ENCODE measurements around the gene CCDC57. TPM values are rescaled to one million over a fixed set of nuclear protein-coding genes. Genes with fewer than 3 reads are reported as not detected.

The CCDC57 gene
- polyA plus RNA-seq, 1 donor (not counting 4 experiments of a cell fraction or from before 2014, with no cell fraction given) = 19.2 TPM

DNA sequence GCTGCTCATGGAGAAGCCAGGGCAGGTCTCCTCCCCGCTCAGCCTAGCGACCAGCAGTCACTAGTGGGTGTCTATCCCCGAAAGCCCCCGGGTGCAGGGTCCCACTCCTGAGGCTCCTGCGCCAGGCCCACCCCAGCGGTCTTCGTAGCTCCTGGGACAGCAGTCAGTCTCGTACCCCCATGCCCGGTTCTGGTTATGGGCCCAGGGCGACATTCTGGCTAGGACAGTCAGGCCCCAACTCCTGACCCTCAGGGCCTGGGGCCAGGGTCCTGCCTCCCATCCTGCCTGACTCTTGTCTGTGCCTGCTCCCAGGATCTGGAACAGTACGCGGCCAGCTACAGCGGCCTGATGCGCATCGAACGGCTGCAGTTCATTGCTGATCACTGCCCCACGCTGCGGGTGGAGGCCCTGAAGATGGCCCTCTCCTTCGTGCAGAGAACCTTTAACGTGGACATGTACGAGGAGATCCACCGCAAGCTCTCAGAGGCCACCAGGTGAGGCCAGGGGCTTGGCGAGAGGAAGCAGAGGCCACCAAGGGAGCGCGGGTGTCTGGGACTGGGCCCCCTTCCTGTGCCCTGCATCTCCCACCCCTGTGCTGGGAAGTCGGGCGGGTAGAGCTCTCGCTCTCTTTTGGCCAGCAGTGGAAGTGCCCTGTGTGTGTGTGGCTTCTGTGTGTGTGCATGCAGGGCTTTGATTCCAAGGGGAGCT, 158.9 kb downstream of the CCDC57 start:
- H3K27ac ChIP-seq (ENCODE audit: control insufficient read depth, insufficient read depth, low read length) = no peak overlapping the region
- no peaks in the 10 kb centered on the region for H3K27me3 ChIP-seq (ENCODE audit: control insufficient read depth, extremely low read depth, insufficient read depth, low read length)
- H3K4me3 ChIP-seq (ENCODE audit: control insufficient read depth in 2 of 3, extremely low read depth in 1 of 3, insufficient read depth in 2 of 3, low read depth in 1 of 3, low read length in 3 of 3) = no peak overlapping the region
- H3K9ac ChIP-seq (ENCODE audit: control insufficient read depth, extremely low read depth, insufficient read depth, low read length) = no peak overlapping the region
- H3K36me3 ChIP-seq (ENCODE audit: control insufficient read depth in 2 of 2, extremely low read depth in 1 of 2, insufficient read depth in 2 of 2, low read length in 2 of 2) = peaks cover 24 to 30% of the 10 kb centered on the region in 2 experiments
- no peaks in the 10 kb centered on the region for H3K9me1 ChIP-seq (ENCODE audit: control insufficient read depth, extremely low read depth, insufficient read depth, low read length)
- no peaks in the 10 kb centered on the region for H4K20me1 ChIP-seq (ENCODE audit: control insufficient read depth, extremely low read depth, insufficient read depth, low read length)
- no peak for DNase-seq (ENCODE audit: low read depth, low spot score)
- TF ChIP-seq EZH2 (IDR thresholded peaks at IDR 0.05; ENCODE audit: low read length) = no peak
- TF ChIP-seq, protein P1, sequence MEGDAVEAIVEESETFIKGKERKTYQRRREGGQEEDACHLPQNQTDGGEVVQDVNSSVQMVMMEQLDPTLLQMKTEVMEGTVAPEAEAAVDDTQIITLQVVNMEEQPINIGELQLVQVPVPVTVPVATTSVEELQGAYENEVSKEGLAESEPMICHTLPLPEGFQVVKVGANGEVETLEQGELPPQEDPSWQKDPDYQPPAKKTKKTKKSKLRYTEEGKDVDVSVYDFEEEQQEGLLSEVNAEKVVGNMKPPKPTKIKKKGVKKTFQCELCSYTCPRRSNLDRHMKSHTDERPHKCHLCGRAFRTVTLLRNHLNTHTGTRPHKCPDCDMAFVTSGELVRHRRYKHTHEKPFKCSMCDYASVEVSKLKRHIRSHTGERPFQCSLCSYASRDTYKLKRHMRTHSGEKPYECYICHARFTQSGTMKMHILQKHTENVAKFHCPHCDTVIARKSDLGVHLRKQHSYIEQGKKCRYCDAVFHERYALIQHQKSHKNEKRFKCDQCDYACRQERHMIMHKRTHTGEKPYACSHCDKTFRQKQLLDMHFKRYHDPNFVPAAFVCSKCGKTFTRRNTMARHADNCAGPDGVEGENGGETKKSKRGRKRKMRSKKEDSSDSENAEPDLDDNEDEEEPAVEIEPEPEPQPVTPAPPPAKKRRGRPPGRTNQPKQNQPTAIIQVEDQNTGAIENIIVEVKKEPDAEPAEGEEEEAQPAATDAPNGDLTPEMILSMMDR (optimal IDR thresholded peaks at IDR 0.05 in 1 of 3, IDR thresholded peaks at IDR 0.05 in 1 of 3, conservative IDR thresholded peaks at IDR 0.05 in 1 of 3; ENCODE audit: extremely low read depth in 1 of 3, insufficient read depth in 2 of 3, low read length in 3 of 3) = no peak
- H3K4me2 ChIP-seq (ENCODE audit: control insufficient read depth, extremely low read depth, insufficient read depth, low read depth, low read length) = no peak overlapping the region
- no peak for FAIRE-seq
- dilution Hi-C loops (cut with MboI; ENCODE audit: extremely low pct_ligation_motif_present, low sequenced_read_pairs) = no loop called here
- no peak overlapping the region for H2AFZ ChIP-seq (ENCODE audit: control insufficient read depth, low read length)
- peaks cover 11% of the 10 kb centered on the region for H3K4me1 ChIP-seq (ENCODE audit: control insufficient read depth, extremely low read depth, insufficient read depth, low read length)
- peaks cover 25% of the 10 kb centered on the region for H3K79me2 ChIP-seq (ENCODE audit: control insufficient read depth, insufficient read depth, low read length)
- H3K9me3 ChIP-seq (ENCODE audit: control insufficient read depth, low read depth, low read length) = no peaks in the 10 kb centered on the region

DNA sequence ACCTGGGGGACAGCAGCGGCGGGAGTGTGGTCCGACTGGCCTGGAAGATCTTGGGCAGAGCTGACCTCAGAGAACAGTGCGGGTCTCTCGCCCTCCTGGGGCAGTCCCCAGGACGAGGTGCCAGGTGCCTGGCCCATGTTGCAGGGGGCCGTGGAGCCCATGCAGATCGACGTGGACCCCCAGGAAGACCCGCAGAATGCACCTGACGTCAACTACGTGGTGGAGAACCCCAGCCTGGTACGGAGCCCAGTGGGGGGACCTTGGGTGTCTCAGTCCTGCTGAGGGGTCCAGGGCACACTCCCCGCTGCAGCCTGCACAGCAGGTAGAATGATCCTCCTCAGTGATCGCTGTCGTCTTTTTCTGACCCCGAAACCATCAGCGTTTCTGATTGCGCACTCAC, 159.5 kb downstream of the CCDC57 start:
- Histone ChIP-seq H3K27ac (ENCODE audit: control insufficient read depth, insufficient read depth, low read length) (no peak overlapping the region), H3K36me3 (ENCODE audit: control insufficient read depth in 2 of 2, extremely low read depth in 1 of 2, insufficient read depth in 2 of 2, low read length in 2 of 2) (peaks cover 28 to 32% of the 10 kb centered on the region in 2 experiments), H3K4me3 (ENCODE audit: control insufficient read depth in 2 of 3, extremely low read depth in 1 of 3, insufficient read depth in 2 of 3, low read depth in 1 of 3, low read length in 3 of 3) (peak overlapping the region; percentile 84 to 95 (median 87)), H4K20me1 (ENCODE audit: control insufficient read depth, extremely low read depth, insufficient read depth, low read length) (no peaks in the 10 kb centered on the region), H3K9me3 (ENCODE audit: control insufficient read depth, low read depth, low read length) (no peaks in the 10 kb centered on the region), H3K27me3 (ENCODE audit: control insufficient read depth, extremely low read depth, insufficient read depth, low read length) (no peaks in the 10 kb centered on the region), H3K4me2 (ENCODE audit: control insufficient read depth, extremely low read depth, insufficient read depth, low read depth, low read length) (peak overlapping the region; percentile 91), H3K4me1 (ENCODE audit: control insufficient read depth, extremely low read depth, insufficient read depth, low read length) (peaks cover 11% of the 10 kb centered on the region), H2AFZ (ENCODE audit: control insufficient read depth, low read length) (no peak overlapping the region), H3K9me1 (ENCODE audit: control insufficient read depth, extremely low read depth, insufficient read depth, low read length) (no peaks in the 10 kb centered on the region), H3K9ac (ENCODE audit: control insufficient read depth, extremely low read depth, insufficient read depth, low read length) (peak overlapping the region; percentile 80), H3K79me2 (ENCODE audit: control insufficient read depth, insufficient read depth, low read length) (peaks cover 25% of the 10 kb centered on the region)
- no peak for TF ChIP-seq EZH2 (IDR thresholded peaks at IDR 0.05; ENCODE audit: low read length)
- DNase-seq (ENCODE audit: low read depth, low spot score) = no peak
- dilution Hi-C loops (cut with MboI; ENCODE audit: extremely low pct_ligation_motif_present, low sequenced_read_pairs) = no loop called here
- FAIRE-seq = no peak

Data from keratinocyte (primary cell).